HEK293T (cell line): ENCODE measurements around the gene RBM15.

Experiments
- BHLHE40 ChIP-seq: fragments of 450-650 bp; IDR thresholded peaks from 2 replicates; pipeline ENCODE4 v1.6.1; 2016; ENCODE audit warnings: mild to moderate bottlenecking, moderate library complexity, borderline replicate concordance
- CTBP1 ChIP-seq: fragments of 450-650 bp; IDR thresholded peaks from 2 replicates; pipeline ENCODE4 v1.6.1; 2016; ENCODE audit warnings: borderline replicate concordance
- FOXA1 ChIP-seq: fragments of 450-650 bp; IDR thresholded peaks from 2 replicates; pipeline ENCODE4 v1.6.1; 2016; ENCODE audit warnings: mild to moderate bottlenecking
- FOXK2 ChIP-seq: fragments of 450-650 bp; IDR thresholded peaks from 2 replicates; pipeline ENCODE4 v1.6.1; 2016; ENCODE audit warnings: mild to moderate bottlenecking
- FOXM1 ChIP-seq: fragments of 450-650 bp; IDR thresholded peaks from 2 replicates; pipeline ENCODE4 v1.6.1; 2017; ENCODE audit warnings: mild to moderate bottlenecking, borderline replicate concordance
- HDGF ChIP-seq: fragments of 450-650 bp; IDR thresholded peaks from 2 replicates; pipeline ENCODE4 v1.6.1; 2017; ENCODE audit warnings: antibody characterized with exemption, borderline replicate concordance
- LEF1 ChIP-seq: fragments of 450-650 bp; IDR thresholded peaks from 2 replicates; pipeline ENCODE4 v1.6.1; 2017; ENCODE audit warnings: mild to moderate bottlenecking, borderline replicate concordance
- SP1 ChIP-seq: fragments of 450-650 bp; IDR thresholded peaks from 2 replicates; pipeline ENCODE4 v1.6.1; 2017
- SUZ12 ChIP-seq: fragments of 450-650 bp; IDR thresholded peaks from 2 replicates; pipeline ENCODE4 v1.6.1; 2016; ENCODE audit warnings: mild to moderate bottlenecking
- TARDBP ChIP-seq: fragments of 450-650 bp; IDR thresholded peaks from 2 replicates; pipeline ENCODE4 v1.6.1; 2016
- ZNF384 ChIP-seq: fragments of 450-650 bp; IDR thresholded peaks from 2 replicates; pipeline ENCODE4 v1.6.1; 2016

- TF ChIP-seq HDGF (no peak), SP1 (no peak), LEF1 (no peak), BHLHE40 (no peak), SUZ12 (no peak), FOXM1 (no peak), CTBP1 (no peak), FOXA1 (no peak), TARDBP (no peak), FOXK2 (no peak), ZNF384 (no peak)
Measured at GRCh38 chr1:110320168-110320518, 19.0 kb upstream of the RBM15 start.
